HL-60 (cell line): ENCODE data around the gene SH3RF3.

Source experiments
- TF ChIP-seq, protein P1 (sequence below): IDR thresholded peaks from one replicate; pipeline ENCODE4 v1.5.1; 2011; ENCODE audit warnings: low read length, control low read depth, inconsistent platforms; ENCODE audit not compliant: insufficient read depth
- TF ChIP-seq, protein P2 (sequence below): IDR thresholded peaks from 2 replicates; pipeline ENCODE4 v1.6.1; 2012; ENCODE audit warnings: low read depth; ENCODE audit not compliant: insufficient replicate concordance

DNA sequence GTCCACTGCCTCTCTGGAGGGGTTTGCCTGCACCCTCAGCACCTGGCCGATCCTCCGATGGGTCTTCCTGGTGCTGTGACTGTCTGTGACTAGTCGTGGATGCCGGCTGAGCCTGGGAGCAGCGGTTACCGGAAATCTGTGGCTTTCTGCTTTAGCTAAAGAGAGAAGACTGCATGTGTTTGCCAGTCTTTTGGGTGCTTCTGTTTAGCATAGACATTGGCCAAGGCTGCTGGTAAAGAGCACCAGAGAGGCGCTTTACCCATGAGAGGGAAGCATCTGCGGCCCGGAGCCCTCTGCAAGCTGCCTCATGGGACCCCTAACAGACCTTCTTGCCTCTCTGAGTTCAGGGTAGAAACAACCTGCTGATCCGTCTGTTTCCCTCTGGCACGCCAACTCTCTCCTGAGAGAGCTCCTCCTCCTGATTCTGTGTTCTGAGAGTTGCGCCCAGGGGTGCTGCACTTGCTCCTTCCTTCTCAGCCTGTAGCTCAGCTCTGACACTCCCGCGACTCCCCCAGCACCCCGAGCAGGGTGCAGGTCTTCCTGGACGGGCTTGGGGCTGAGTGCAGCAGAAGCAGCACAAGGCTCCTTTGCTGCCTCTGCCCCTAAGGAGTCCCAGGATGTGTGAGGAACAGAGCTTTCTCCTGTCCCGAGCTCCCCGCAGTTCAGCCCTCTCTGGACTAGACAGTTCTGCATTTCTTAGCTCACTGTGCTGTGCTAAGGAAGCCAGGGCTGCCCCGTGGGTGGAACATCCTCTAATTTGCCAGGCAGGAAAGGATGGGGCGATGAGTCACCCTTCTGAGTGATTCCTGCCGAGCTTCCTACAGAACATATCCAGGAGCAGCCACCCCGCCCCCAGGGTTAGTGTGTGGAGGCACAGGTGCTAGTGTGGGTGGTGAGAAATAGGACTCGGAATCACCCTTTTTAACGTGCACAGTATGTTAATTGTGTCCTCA, 203.2 kb downstream of the SH3RF3 start:
- TF ChIP-seq, protein P1, sequence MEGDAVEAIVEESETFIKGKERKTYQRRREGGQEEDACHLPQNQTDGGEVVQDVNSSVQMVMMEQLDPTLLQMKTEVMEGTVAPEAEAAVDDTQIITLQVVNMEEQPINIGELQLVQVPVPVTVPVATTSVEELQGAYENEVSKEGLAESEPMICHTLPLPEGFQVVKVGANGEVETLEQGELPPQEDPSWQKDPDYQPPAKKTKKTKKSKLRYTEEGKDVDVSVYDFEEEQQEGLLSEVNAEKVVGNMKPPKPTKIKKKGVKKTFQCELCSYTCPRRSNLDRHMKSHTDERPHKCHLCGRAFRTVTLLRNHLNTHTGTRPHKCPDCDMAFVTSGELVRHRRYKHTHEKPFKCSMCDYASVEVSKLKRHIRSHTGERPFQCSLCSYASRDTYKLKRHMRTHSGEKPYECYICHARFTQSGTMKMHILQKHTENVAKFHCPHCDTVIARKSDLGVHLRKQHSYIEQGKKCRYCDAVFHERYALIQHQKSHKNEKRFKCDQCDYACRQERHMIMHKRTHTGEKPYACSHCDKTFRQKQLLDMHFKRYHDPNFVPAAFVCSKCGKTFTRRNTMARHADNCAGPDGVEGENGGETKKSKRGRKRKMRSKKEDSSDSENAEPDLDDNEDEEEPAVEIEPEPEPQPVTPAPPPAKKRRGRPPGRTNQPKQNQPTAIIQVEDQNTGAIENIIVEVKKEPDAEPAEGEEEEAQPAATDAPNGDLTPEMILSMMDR, result no peak
- TF ChIP-seq, protein P2, sequence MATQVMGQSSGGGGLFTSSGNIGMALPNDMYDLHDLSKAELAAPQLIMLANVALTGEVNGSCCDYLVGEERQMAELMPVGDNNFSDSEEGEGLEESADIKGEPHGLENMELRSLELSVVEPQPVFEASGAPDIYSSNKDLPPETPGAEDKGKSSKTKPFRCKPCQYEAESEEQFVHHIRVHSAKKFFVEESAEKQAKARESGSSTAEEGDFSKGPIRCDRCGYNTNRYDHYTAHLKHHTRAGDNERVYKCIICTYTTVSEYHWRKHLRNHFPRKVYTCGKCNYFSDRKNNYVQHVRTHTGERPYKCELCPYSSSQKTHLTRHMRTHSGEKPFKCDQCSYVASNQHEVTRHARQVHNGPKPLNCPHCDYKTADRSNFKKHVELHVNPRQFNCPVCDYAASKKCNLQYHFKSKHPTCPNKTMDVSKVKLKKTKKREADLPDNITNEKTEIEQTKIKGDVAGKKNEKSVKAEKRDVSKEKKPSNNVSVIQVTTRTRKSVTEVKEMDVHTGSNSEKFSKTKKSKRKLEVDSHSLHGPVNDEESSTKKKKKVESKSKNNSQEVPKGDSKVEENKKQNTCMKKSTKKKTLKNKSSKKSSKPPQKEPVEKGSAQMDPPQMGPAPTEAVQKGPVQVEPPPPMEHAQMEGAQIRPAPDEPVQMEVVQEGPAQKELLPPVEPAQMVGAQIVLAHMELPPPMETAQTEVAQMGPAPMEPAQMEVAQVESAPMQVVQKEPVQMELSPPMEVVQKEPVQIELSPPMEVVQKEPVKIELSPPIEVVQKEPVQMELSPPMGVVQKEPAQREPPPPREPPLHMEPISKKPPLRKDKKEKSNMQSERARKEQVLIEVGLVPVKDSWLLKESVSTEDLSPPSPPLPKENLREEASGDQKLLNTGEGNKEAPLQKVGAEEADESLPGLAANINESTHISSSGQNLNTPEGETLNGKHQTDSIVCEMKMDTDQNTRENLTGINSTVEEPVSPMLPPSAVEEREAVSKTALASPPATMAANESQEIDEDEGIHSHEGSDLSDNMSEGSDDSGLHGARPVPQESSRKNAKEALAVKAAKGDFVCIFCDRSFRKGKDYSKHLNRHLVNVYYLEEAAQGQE, result no peak
